Brain microvascular endothelial cell (primary cell): Measurements from ENCODE around the gene CCT6B.
A peak's percentile ranks its signal among the peaks of the same experiment; 100 is the strongest.

Experiments used
- DNase-seq: peaks from one replicate; pipeline ENCODE4 v3.0.0-alpha.2; 2020
- H3K27ac ChIP-seq: fragments of 250-450 bp; sonication (Bioruptor Pico); 2 replicates; pipeline ENCODE4 v1.5.1; 2020; ENCODE audit warnings: mild to moderate bottlenecking, moderate library complexity
- H3K27me3 ChIP-seq: fragments of 250-450 bp; sonication (Bioruptor Pico); replicated peaks from 2 replicates; pipeline ENCODE4 v1.5.1; 2020; ENCODE audit warnings: mild to moderate bottlenecking
- H3K36me3 ChIP-seq: fragments of 250-450 bp; sonication (Bioruptor Pico); replicated peaks from 2 replicates; pipeline ENCODE4 v1.5.1; 2020; ENCODE audit warnings: mild to moderate bottlenecking
- H3K4me3 ChIP-seq: 2 replicates; pipeline ENCODE4 v1.5.1; 2011; ENCODE audit warnings: low read depth, mild to moderate bottlenecking, control low read depth, low read length, moderate library complexity
- in situ Hi-C: cut with HindIII; loops from 2 replicates; pipeline ENCODE4 v1.10.0; 2017; ENCODE audit warnings: low sequenced_read_pairs, low pct_ligation_motif_present
- TF ChIP-seq, protein P1 (sequence below): IDR thresholded peaks from 2 replicates; pipeline ENCODE4 v1.5.1; 2011; ENCODE audit warnings: low read depth, mild to moderate bottlenecking, moderate library complexity, low read length, control low read depth, inconsistent platforms; ENCODE audit errors: missing control alignments

The CCT6B gene

DNA sequence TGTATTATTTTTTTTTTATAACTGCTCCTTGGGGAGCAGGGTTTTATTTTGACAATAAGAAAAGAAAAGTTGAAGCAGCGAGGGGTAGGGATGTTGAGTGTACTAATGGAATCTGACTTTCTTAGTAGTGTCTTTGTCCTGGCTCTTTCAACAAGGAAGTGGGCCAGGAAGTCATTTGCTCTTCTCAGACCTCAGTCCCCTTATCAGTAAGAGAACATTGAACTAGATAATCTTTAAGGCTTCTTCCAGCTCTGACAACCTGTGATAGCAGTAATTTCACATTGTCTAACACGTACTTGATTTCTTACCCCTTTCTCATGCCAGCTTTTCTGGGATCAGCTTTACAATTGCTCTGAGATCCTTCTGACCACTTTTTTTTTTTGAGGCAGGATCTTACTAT lies 27.4 kb upstream of the CCT6B start:
- DNase-seq = no peak
- TF ChIP-seq, protein P1, sequence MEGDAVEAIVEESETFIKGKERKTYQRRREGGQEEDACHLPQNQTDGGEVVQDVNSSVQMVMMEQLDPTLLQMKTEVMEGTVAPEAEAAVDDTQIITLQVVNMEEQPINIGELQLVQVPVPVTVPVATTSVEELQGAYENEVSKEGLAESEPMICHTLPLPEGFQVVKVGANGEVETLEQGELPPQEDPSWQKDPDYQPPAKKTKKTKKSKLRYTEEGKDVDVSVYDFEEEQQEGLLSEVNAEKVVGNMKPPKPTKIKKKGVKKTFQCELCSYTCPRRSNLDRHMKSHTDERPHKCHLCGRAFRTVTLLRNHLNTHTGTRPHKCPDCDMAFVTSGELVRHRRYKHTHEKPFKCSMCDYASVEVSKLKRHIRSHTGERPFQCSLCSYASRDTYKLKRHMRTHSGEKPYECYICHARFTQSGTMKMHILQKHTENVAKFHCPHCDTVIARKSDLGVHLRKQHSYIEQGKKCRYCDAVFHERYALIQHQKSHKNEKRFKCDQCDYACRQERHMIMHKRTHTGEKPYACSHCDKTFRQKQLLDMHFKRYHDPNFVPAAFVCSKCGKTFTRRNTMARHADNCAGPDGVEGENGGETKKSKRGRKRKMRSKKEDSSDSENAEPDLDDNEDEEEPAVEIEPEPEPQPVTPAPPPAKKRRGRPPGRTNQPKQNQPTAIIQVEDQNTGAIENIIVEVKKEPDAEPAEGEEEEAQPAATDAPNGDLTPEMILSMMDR = no peak
- Histone ChIP-seq H3K27me3 (no peaks in the 10 kb centered on the region), H3K36me3 (peaks cover 30% of the 10 kb centered on the region), H3K27ac (no peak overlapping the region), H3K4me3 (no peak overlapping the region)
- in situ Hi-C loops = no loop called here

DNA sequence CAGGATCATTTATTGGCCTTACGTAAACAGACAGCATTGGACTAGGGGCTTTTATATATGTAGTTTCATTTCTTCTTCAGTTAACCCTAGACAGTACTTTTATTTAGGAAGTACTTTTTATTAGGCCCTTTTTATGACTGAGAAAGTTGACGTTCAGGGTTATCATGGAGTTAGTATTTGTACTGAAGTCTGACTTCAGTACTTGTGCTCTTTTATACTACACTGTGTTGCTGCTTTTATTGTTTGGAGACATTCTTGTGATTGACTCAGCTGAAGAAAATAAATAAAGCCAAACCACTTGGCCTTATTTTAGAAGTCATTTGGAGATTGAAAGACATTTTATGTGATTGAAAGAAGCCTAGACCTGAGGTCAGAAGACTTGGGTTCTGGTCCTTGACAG lies 26.0 kb upstream of the CCT6B start:
- TF ChIP-seq, protein P1 = no peak

DNA sequence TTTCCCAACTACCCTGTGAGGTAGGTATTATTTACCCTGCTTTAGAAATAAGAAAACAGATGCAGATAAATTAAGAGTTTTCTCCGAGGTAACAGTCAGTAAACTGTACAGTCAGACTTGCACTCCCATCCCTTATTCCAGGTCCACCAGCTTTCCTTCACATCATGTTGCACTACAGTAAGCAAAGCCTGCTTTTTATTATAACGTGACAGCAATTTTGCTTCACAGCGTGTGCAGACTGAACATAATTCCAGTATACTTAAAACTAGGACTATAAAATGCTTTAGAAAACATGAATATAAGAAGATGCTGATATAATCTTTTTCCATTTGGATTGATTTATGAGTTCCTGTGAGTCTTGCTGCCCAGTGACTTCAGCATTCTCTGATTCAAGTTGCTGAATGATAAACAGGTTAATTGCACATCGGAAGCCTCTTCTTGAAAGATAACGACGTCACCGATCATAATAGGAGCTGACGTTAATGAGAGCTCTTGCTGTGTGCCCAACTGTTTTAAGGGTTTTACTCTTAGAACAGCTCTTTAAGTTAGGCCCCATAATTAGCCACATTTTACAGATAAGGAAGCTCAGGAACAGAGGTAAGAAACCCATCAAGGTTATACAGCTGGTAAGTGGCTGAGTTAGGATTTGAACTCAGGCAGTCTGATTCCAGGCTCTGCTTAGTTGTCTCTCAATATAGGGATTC lies 20.4 kb upstream of the CCT6B start:
- peak overlapping the region; percentile 97 for H3K27ac ChIP-seq
- TF ChIP-seq, protein P1 = no peak
- in situ Hi-C loops = no loop called here
- H3K27me3 ChIP-seq = no peaks in the 10 kb centered on the region
- H3K4me3 ChIP-seq = peak overlapping the region; percentile 72
- peaks cover 4% of the 10 kb centered on the region for H3K36me3 ChIP-seq
- no peak for DNase-seq

More for the DNA sequence above, 26.0 kb upstream of the CCT6B start:
- DNase-seq = no peak
- in situ Hi-C loops = no loop called here
- Histone ChIP-seq H3K4me3 (no peak overlapping the region), H3K27me3 (no peaks in the 10 kb centered on the region), H3K36me3 (peaks cover 24% of the 10 kb centered on the region), H3K27ac (no peak overlapping the region)

DNA sequence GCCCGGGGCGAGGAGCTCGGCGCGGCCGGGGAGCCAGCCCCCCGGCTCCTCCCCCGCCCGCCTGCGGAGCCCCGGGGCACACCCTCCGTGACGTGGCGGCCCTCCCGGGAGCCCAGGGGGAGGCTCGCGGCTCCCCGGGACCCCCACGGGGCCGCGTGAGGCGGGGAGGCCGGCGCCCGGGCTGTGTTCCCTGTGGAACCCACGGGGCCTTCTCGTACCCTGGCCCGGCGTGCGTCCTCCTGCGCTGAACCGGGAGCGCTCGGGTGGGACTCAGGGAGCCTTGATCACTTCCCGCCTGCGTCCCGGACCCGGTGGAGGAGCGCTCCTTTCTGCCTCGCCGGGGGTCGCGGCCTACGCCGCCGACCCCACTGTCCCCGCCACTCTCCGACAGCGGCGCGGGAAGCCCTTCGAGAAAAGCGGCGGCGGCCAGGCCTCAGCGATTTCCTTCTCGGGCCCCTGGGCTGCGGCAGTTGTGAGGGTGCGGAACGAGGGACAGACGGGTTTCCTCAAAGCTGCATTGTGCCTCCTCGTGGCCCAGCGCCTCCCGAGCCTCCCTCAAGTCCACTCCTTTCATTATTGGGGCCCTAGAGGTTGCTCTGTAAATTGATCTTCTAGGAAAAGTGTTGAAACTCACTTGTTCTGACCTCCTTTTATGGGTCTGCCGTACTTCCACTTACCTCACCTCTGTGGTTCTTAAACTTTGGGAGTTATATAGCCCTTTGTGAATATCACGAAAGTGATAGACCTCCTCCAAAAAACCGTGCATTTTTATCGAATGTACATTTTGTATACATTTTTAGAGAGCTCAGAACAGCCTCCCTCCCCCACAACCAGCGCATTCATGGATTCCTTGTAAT lies 19.6 kb upstream of the CCT6B start:
- no peaks in the 10 kb centered on the region for H3K27me3 ChIP-seq
- H3K27ac ChIP-seq = peak overlapping the region; percentile 97
- H3K4me3 ChIP-seq = peak overlapping the region; percentile 72
- TF ChIP-seq, protein P1 = peak; percentile 57
- peaks cover 4% of the 10 kb centered on the region for H3K36me3 ChIP-seq
- peak; percentile 71 for DNase-seq
- in situ Hi-C loops = no loop called here

DNA sequence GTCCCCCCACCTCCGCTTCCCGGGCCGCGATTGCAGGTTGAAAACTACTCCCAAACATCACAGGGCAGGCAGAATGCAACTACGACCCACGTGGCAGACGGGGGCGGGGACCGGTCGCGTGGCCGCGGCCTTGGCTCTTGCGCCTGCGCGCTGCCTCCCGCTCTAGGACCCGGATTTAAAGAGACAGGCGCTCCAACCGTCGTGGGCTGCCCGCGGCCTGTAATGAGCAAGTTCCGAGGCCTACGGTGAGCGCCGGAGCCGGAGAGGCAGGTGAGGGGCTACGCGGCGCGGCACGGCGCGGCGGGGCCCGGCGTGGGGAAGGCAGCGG lies 19.1 kb upstream of the CCT6B start, which contains the start of gene LIG3:
LIG3 (plus strand) TSS at position 160 of the 328 bp plus-strand sequence. CDS start 2,494 bp downstream, outside the sequence.
- in situ Hi-C loops = no loop called here
- Histone ChIP-seq H3K27ac (peak within 1 kb of the TSS; percentile 97), H3K4me3 (peak within 1 kb of the TSS; percentile 72), H3K27me3 (no peaks in the 10 kb centered on the region), H3K36me3 (peaks cover 4% of the 10 kb centered on the region)
- DNase-seq = peak; percentile 92
- TF ChIP-seq, protein P1 = no peak
